GM19193 (cell line): ENCODE results near the gene EPHB4.

ENCODE experiments used
- POLR2A ChIP-seq: IDR thresholded peaks from 4 replicates; pipeline ENCODE4 v1.6.1; 2011; ENCODE audit not compliant: insufficient read depth, insufficient read length; ENCODE audit errors: extremely low read depth

EPHB4 gene

DNA sequence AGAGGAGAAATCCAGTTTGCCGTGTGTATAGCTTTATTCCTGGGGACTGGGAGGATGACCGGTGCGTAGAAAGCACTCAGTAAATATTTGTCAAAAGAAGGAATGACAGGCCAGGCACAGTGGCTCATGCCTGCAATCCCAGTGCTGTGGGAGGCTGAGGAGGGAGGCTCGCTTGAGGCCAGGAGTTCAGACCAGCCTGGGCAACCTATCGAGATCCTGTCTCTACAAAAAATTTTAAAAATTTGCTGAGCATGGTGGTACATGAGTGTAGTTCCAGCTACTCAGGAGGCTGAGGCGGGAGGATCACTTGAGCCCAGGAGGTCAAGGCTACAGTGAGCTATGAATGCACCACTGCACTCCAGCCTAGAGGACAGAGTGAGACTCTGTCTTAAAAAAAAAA lies 15.8 kb downstream of the EPHB4 start:
- no peak for TF ChIP-seq POLR2A

DNA sequence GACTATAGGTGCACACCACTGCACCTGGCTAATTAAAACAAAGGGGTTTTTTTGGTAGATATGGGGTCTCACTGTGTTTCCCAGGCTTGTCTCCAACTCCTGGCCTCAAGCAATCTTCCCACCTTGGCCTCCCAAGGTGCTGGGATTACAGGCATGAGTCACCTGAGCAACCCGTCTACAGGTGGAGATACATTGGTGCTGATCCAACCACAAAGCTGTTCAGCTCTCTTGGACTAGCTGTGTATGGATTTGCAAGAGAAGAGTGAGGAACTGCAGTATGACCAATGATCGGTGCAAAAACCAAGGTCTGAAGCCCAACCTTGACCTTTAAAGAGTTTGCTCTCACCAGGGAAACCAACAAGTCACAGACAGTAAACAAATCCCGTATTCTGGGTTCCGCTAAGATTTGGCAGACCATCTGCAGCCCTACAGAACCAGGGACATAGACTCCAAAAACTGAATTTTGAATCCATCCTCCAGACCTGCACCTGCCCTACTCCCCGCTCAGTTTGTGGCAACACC lies 18.9 kb downstream of the EPHB4 start:
- TF ChIP-seq POLR2A: no peak

DNA sequence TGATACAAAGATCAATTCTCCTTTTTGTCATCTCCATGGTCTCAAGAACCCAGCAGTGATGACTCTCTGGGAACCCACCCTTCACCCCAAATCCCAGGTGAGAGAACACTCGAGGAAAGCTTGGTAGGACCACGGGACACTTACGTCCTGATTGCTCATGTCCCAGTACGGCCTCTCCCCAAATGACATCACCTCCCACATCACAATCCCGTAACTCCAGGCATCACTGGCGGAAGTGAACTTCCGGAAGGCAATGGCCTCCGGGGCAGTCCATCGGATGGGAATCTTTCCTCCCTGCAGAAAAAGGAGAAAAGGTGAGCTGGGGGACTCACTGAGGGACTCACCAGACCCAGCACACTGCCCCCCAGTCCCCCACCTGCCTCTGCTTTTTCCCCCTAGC lies 21.0 kb downstream of the EPHB4 start:
- TF ChIP-seq POLR2A: no peak

DNA sequence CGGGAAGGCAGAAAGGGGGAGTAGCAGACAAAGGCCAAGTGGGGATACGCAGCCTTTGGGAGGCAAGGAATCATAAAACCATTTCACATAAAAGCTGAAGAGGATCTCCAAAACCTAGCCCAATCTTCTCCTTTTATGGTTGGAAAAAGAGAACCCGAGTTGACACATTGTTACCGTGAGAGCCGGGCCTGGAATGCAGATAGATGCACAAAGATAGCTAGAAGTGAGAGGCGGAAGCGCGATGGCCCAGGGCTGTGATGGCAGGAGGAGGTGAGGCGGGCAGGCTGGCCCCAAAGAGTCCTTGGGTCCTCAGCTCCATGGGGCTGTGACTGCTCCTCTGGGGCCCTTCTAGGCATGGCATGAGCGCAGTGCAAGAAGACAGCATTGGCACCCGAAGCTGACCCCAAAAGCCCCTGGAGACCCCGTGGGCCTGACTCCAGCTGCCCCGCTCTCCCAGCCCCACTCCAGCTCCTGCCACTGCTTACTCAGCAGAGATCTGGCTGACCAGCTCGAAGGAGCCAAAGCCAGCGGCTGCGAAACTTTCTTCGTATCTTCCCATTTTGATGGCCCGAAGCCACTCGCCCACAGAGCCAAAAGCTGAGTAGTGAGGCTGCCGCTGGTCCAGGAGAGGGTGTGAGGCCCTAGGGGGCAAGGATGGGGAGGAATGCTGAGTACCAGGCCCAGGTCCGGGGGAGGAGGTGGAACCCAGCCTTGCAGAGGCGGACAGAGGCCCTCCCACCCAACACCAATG lies 22.5 kb downstream of the EPHB4 start:
- no peak for TF ChIP-seq POLR2A

DNA sequence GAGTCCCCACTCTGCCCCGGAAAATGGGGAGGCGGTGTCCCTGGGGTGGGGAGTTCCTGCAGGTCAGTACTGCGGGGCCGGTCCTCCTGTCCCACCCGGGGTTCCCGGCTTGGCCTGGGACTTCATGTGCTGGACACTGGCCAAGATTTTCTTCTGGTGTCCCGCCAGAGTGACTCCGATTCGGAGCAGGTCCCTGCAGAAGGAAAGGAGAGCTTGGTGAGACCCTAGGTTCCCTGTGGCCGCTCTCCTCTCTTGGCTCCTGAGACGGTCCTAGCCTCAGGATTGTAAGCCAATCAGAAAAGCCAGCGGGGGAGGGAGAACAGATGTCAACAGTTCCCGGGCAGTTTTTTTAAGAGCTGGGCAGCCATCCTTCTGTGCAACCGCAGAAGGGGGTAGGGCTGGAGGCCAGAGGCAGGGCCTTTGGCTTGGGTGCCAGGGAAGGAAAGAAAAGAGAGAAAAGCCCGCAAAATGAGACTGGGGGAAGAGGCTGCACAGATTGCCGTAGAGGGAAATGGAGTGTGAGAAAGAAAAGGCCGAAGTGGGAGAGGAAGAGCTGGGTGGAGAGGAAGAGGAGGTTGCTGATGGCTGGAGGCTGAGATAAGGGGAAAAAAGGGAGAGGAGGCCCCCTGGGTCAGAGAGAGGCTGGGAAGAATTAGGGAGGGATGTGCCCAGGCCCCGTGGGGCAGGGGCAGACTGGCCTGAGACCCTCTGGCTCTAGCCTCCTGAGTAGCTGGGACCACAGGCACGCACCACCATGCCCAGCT lies 23.7 kb downstream of the EPHB4 start:
- TF ChIP-seq POLR2A: peak; percentile 65

DNA sequence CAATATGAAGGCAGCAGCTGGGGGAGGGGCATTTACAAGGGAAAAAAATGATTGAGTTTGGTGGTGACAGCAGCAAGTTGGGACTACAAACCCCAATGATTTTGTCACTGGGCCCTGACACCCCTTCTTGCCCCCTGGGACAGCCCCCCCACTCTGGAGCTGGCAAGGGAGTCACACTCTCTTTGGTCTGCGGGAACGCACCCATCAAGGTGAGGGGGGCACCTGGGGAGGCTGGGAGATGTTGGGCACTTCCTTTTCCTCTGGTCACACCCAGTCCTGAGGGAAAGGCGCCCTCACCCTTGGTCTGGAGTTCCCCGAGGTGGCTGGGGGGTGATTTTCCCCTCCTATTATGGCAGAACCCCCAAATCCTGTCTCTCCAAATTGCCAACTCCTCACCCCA lies 24.4 kb downstream of the EPHB4 start:
- no peak for TF ChIP-seq POLR2A

DNA sequence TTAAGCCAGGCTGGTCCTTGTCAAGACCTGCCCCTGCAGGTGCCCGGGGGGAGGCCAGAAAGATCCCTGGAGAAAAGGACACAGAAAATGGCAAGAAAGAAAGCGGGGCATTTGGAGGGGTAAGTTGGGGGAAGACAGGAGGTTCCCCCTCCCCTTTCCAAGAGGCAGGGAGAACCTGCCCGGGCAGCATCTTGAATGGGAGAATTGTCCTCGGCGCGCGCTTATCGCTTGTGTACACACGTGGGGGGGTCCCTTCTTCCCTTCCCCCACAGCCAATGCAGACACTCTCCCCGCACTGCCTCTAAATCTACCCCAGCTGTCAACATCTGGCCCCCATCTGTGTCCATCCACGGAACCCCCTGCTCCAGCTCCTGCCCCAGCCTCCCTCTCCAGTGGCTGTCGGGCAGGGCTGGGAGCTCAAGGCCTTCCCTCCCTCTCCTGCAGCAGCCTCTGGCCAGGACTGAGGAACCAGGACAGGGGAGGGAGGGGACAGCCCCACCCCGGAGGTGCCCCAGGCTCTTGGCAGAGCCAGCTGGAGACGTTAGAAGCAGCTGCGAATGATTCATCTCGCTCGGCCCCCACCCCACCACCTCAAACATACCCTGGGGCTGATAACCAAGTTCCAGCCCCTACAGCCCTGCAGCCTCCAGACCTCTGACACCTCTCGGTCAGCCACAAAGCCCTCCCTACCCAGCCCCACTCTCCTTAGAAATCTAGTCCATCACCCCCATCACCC lies 25.3 kb downstream of the EPHB4 start:
- TF ChIP-seq POLR2A: no peak

DNA sequence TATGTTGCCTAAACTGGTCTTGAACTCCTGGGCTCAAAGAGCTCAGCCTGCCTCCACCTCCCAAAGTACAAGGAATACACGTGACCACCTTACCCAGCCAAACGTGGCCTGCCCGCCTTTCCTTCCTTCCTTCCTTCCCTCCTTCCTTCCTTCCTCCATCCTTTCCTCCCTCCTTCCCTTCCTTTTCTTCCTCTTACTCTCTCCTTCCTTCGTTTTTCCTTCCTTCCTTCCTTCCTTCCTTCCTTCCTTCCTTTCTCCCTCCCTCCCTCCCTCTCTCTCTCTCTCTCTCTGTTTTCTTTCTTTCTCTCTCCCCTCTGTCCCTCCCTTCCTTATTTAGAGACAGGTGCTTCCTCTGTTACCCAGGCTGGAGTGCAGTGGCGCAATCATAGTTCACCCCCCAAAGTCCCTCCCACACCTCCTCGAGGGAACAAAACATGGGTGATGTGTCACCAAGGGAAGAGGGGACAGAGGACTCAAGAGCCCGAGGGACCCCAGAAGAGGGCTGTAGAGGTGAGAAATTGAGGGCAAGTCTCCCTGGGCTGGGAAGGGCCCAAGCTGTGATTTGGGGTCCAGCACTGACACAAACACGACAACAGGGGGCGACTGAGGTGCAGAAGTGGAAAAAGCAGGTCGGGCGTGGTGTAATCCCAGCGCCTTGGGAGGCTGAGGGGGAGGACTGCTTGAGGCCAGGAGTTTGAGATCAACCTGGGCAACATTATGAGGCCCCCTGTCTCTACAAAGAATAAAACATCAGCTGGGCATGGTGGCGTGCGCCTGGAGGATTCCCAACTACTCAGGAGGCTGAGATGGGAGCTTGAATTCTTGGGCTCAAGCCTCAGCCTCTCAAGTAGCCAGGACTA lies 28.1 kb downstream of the EPHB4 start:
- TF ChIP-seq POLR2A: no peak

DNA sequence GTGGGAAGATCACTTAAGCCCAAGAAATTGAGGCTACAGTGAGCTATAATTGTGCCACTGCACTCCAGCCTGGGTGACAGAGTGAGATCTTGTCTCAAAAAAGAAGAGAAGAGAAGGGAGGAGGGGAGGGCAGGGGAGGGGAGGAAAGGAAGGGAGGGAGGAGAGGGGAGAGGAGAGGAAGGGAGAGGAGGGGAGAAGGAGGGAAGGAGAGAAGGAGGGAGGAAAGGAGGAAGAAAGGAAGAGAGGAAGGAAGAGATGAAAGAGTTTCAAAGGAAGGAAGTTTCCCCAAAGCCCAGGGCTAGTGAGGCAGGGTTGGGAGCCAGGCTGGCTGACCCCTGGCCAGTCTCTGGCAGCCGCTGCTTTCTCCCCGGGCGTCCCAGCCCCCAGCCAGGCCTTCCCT lies 32.6 kb downstream of the EPHB4 start:
- no peak for TF ChIP-seq POLR2A

DNA sequence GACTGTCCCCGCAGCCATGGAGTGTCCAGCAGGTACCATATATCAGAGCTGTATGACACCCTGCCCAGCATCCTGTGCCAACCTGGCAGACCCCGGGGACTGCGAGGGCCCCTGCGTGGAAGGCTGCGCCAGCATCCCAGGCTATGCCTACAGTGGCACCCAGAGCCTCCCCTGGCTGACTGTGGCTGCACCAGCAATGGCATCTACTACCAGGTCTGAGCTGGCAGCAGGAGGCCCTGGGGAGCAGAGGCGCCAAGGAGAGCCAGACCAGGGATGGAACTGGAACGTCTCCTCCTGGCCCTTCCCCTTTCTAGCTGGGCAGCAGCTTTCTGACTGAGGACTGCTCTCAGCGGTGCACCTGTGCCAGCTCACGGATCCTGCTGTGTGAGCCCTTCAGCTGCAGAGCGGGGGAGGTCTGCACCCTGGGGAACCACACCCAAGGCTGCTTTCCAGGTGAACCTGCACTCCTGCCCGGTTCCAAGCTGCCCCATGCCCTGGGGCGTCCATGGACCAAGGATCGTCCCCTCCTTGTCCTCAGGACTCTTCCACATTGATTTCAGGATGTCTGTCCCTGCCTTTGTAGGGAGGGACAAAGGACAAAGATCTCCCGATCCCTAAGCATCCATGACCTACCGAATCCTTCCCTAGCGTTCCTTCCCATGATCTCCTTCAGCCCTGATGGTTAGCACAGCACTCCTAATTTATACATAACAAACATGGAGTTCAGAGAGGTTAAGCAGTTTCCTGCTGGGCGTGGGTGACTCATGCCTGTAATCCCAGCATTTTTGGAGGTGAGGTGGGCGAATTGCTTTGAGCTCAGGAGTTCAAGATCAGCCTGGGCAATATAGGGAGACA lies 33.3 kb downstream of the EPHB4 start:
- no peak for TF ChIP-seq POLR2A

DNA sequence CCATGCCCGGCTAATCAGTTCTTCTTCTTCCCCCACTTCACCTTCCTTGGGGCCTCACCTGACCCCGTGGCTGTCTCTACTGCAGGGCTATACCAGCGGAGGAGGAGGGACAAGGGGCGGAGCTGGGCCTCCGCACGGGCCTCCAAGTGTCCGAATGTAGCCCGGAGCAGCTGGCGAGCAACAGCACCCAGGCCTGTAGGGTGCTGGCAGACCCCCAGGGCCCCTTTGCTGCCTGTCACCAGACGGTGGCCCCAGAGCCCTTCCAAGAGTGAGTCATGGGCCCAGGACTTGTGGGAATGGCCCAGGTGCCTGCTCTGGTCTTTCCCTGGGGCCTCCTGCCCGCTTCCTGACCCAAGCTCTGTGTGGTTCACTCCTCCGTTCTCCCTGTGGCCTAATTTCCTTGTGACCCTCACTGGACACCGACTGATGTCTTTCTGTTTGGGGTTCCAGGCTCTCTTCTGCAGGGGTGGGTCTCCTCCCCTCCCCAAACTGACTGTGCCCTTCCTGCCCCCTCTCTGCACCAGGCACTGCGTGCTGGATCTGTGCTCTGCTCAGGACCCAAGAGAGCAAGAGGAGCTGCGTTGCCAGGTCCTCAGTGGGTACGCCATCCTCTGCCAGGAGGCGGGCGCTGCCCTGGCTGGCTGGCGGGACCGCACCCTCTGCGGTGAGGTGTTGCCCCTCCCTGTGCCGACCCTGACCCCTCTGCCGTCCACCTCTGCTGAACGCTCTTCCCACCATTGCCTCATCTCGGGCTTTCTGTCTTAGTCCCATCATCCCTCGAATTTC lies 35.2 kb downstream of the EPHB4 start:
- no peak for TF ChIP-seq POLR2A

DNA sequence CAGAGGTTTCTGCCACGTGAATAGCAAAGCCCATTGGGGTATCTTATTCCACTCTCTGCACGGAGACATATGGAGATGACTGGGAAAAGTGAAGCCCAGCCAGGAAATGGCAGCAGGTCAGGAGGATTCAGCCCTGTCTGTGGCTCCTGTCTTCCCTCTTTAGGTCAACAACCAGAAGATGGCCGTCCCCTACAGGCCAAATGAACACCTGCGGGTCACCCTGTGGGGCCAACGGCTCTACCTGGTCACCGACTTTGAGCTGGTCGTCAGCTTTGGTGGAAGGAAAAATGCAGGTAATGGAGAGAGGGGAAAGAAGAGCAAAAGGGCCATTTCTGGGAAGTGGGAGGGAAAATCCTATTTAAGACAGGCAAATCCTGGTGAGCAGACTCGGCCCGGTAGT lies 38.3 kb downstream of the EPHB4 start:
- no peak for TF ChIP-seq POLR2A

DNA sequence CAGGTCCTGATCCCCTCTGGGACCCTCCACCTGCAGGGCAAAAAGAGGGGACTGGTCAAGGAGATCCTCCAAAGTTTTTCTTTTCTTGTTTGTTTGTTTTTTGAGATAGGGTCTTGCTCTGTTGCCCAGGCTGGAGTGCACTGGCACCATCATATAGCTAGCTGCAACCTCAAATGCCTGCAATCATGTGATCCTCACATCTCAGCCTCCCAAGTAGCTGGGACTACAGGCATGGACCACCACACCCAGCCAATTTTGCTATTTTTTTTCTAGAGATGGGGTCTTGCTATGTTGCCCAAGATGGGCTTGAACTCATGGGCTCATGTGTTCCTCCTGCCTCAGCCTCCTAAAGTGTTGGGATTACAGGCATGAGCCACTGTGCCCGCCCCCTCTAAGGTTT lies 41.0 kb downstream of the EPHB4 start:
- TF ChIP-seq POLR2A: no peak
